ENCODE data around the gene CNKSR1. TPM values are rescaled to one million over a fixed set of nuclear protein-coding genes. Genes with fewer than 3 reads are reported as not detected.

Gene CNKSR1
- total and polyA plus RNA-seq, 2 of the 8 experiments (the other 6 are each of a cell fraction or from before 2014, with no cell fraction given), result 13.9 to 14.5 TPM

DNA sequence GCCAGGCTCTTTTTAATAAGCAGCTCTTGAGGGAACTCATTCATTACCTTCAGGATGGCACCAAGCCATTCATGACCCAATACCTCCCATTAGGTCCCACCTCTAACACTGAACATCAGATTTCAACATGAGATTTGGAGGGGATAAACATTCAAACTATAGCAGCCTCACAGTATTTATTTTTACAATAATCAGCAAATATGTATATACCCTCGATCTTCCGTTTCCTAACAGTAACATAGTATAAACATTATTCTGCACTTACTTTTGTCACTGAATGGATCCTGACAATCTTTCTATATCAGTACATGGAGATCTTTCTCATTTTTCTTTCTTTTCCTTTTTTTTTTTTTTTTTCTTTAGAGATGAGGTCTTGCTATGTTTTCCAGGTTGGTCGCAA lies 18.5 kb downstream of the CNKSR1 start:
- Histone ChIP-seq H4K20me1 (replicated peaks in 1 of 2; ENCODE audit: control insufficient read depth in 1 of 2, insufficient read depth in 2 of 2, low read length in 2 of 2) (no peaks in the 10 kb centered on the region), H3K9me3 (ENCODE audit: insufficient read depth in 2 of 2, low read depth in 1 of 2, low read length in 1 of 2) (no peaks in the 10 kb centered on the region), H3K18ac (ENCODE audit: extremely low read depth, low read length) (no peak overlapping the region), H2BK15ac (ENCODE audit: low read length) (no peak overlapping the region), H3K56ac (replicated peaks; ENCODE audit: insufficient read length, low read depth, low read length) (no peak overlapping the region), H2BK120ac (replicated peaks; ENCODE audit: low read depth, low read length) (no peak overlapping the region), H3K27me3 (replicated peaks in 1 of 4; ENCODE audit: control insufficient read depth in 3 of 4, extremely low read depth in 1 of 4, insufficient read depth in 3 of 4, low read length in 3 of 4) (no peaks in the 10 kb centered on the region), H3K4me3 (ENCODE audit: extremely low read depth in 1 of 4, insufficient read depth in 2 of 4, low read depth in 3 of 4, low read length in 4 of 4) (no peak overlapping the region), H3K14ac (ENCODE audit: insufficient read length) (no peak overlapping the region), H2AK5ac (ENCODE audit: low read depth, low read length) (no peak overlapping the region), H3K4ac (replicated peaks; ENCODE audit: insufficient read length, low read depth, low read length) (no peak overlapping the region), H2AFZ (ENCODE audit: low read length) (no peak overlapping the region), H4K91ac (replicated peaks; ENCODE audit: insufficient read length, low read length) (no peak overlapping the region), H3K23me2 (ENCODE audit: low read depth, low read length) (no peaks in the 10 kb centered on the region; the same call in 1 of the 2 replicates), H4K8ac (ENCODE audit: extremely low read depth, insufficient read depth, low read length) (no peak overlapping the region), H3K36me3 (ENCODE audit: control insufficient read depth in 2 of 4, insufficient read depth in 4 of 4, low read length in 3 of 4) (no peaks in the 10 kb centered on the region), H2BK20ac (ENCODE audit: low read length) (no peak overlapping the region), H3K79me1 (ENCODE audit: low read depth, low read length) (no peaks in the 10 kb centered on the region), H2BK12ac (ENCODE audit: low read depth, low read length) (no peak overlapping the region), H3K23ac (ENCODE audit: insufficient read length) (no peak overlapping the region), H3K9ac (replicated peaks in 1 of 4; ENCODE audit: extremely low read depth in 1 of 4, low read depth in 3 of 4, low read length in 3 of 4) (no peak overlapping the region), H3K4me1 (replicated peaks in 1 of 4; ENCODE audit: control insufficient read depth in 3 of 4, insufficient read depth in 4 of 4, low read length in 3 of 4) (peaks cover 0 to 4% (median 4%) of the 10 kb centered on the region in 4 experiments; a peak in 5 of 7 replicates), H3K27ac (ENCODE audit: low read depth, low read length) (no peak overlapping the region), H3K4me2 (ENCODE audit: insufficient read depth in 1 of 2, low read depth in 2 of 2, low read length in 2 of 2) (no peak overlapping the region), H3K79me2 (ENCODE audit: control insufficient read depth in 1 of 2, insufficient read depth in 2 of 2, low read length in 2 of 2) (no peaks in the 10 kb centered on the region), H2BK5ac (ENCODE audit: low read depth, low read length) (no peak overlapping the region), H4K5ac (ENCODE audit: insufficient read length, low read depth, low read length) (no peak overlapping the region)
- DNase-seq (ENCODE audit: low read depth in 1 of 2, low spot score in 2 of 2) (no peak), FAIRE-seq (no peak)
- WGBS, 2 experiments (ENCODE audit: extremely low coverage in 1 of 2, insufficient coverage in 1 of 2, insufficient read length in 1 of 2, insufficient replicate concordance in 2 of 2, low coverage in 1 of 2, low lambda C conversion rate in 2 of 2, missing lambda C conversion rate in 1 of 2), result 77% methylated on average over 2 of the region's 3 CpGs; no CpG with 5 or more reads in 1 of the 2 experiments
- TF ChIP-seq, protein P1, sequence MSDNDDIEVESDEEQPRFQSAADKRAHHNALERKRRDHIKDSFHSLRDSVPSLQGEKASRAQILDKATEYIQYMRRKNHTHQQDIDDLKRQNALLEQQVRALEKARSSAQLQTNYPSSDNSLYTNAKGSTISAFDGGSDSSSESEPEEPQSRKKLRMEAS (IDR thresholded peaks at IDR 0.05), result no peak
- TF ChIP-seq TEAD4 (IDR thresholded peaks at IDR 0.05; ENCODE audit: low read depth, low read length) (no peak), SAP30 (IDR thresholded peaks at IDR 0.05; ENCODE audit: insufficient read depth, insufficient replicate concordance, low read length) (no peak), CTBP2 (IDR thresholded peaks at IDR 0.05; ENCODE audit: borderline replicate concordance, insufficient read depth, insufficient read length, low read length) (no peak), SIRT6 (IDR thresholded peaks at IDR 0.05; ENCODE audit: low read length) (no peak), POLR2A (IDR thresholded peaks at IDR 0.05; ENCODE audit: control extremely low read depth in 1 of 2, low read depth in 2 of 2, low read length in 2 of 2) (no peak), RXRA (IDR thresholded peaks at IDR 0.05; ENCODE audit: insufficient read depth, low read depth, low read length) (no peak), RNF2 (IDR thresholded peaks at IDR 0.05; ENCODE audit: borderline replicate concordance, low read depth, low read length, missing control alignments, poor library complexity, severe bottlenecking) (no peak), CHD1 (IDR thresholded peaks at IDR 0.05; ENCODE audit: low read depth, low read length) (no peak), KDM5A (IDR thresholded peaks at IDR 0.05; ENCODE audit: low read length) (no peak), RFX5 (IDR thresholded peaks at IDR 0.05; ENCODE audit: borderline replicate concordance, low read depth, low read length) (no peak)
- POLR2A ChIA-PET (ENCODE audit: partially characterized antibody), result no interaction called here
- CTCF ChIA-PET (ENCODE audit: partially characterized antibody), result interaction anchor here (0.6 to 1.8 kb wide), 3 partner anchors 22 to 50 kb away, joined by 3 read pairs; no protein-coding TSS in a partner anchor
